Activated T-cell treated with anti-CD3 and anti-CD28 coated beads, Interleukin-2, amount 50 U/mL, for 1 hour (primary cell): ENCODE results near the gene SIDT1.

Source experiments
- DNase-seq: peaks from one replicate; pipeline ENCODE4 v3.0.0-alpha.2; 2020

The SIDT1 gene

DNA sequence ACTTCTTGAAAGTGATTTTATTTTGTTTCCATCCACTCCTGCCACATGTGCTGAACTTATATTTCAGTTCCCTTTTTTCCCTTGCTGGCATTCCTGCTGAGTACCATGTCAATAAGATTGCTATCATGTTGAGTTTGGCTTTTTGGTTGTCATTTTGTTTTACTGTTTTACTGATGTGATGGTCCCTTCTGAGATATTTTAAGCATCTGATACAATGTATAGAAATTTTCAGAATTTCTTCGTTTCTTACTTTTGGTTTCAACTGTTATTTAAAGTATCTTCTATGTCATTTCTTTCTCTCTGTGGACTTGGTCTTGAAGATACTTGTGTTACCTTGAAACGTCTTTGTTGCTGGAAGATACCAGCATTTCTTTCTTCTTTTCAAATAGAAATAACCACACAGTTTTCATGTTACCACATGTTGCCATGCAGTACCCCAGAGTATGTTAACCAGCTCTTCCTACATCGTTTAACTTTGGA, 14.1 kb downstream of the SIDT1 start:
- no peak for DNase-seq

DNA sequence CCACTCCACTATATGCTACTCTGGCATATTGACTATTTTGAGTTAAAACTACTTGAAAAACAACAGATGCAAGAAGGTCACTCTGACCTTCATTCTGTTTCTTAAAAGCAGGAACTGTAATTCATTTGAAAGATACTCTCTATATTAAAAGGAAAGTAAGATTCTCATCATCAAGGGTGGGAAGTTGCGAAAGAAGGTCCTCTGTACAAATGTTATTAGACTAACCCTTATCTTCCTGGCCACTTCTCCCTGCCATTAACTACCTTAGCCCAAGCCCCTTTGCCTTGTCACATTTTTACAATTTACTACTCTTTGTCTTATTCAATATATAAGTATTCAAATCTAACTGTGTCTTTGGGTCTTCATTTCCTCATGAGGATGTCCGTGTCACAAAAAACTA, 16.1 kb downstream of the SIDT1 start:
- no peak for DNase-seq

DNA sequence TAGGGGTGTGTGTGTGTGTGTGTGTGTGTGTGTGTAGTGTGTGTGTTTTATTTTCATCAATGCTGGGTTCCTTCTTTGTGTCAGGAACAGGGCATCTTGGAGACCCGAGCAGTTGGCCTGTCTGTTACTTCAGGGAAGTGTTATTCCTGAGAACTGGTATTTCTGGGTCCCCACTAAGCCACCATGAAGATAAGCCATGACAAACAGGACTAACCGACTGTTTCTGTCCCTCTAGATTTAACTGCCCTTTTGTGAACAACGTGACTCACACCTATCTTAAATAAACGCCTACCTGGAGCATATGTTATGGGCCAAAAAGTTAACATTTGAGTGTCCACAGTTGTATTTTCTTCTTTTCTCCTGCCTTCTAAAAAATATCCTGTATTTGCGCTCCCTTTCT, 19.5 kb downstream of the SIDT1 start:
- DNase-seq: no peak

GRCh38 chr3:113552851-113553250, 20.5 kb downstream of the SIDT1 start:
- no peak for DNase-seq

DNA sequence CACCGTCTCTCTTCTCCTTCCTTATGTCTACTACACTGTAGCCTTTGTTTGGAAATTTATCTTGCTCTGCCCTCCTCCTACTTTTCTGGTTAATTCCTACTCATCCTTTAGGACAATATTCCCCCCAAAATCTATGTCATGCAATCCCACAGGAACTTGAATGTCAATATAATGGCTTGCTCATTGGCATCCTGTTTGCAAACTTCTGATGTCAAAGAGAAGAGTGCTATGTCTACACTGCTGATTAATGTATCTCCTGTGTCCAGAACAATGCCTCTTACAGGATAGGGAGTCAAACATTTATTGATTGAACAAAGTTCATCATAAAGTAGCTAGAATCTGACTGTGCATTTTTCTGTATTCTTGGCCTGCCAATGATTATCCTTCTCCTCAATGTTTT, 22.8 kb downstream of the SIDT1 start:
- DNase-seq: no peak

DNA sequence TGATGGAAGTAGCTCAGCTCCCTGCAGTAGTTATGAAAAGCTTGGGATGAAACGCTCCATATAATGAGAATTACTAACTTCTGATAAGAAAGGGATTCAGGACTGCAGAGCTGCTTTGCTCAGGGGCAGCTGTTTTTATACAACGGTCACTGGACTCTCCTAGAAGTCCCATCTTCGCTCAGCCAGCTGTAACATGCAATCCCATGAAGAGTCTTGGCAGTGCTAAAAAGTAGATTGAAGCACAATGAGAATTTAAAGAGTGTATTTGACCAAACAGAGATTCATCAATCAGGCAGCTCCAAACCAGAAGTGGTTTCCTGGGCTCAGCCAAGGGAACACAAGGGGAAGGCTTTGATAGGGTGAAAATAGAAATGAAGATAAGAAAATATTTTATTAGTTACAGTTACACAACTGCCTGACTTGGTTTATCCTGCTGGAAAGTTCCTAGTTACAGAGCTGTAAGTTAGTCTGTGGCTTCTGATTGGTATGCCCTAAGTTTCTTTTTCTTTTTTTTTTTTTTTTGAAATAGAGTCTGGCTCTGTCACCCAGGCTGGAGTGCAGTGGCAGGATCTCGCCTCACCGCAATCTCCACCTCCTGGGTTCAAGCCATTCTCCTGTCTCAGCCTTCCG, 24.1 kb downstream of the SIDT1 start:
- DNase-seq: no peak

GRCh38 chr3:113556946-113557335, 24.6 kb downstream of the SIDT1 start:
- DNase-seq: no peak

- no peak for DNase-seq
These were observed 25.0 kb downstream of the SIDT1 start for GRCh38 chr3:113557374-113557773.

DNA sequence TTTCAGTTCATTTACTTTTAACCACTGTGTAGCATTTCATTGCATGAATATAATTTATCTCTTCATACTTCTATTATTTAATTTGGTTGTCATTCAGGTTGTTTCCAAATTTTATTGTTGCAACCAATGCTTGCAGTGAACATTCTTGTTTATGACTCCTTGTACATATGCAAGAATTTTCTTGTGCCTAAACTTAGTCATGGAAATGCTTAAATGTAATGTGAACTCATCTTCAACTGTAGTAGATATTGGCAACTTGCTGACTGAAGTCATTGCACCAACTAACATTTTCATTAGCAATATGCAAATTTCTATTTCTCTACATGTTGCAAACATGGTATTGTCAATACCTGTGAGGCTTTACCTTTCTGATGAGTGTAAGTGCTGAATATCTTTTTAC, 26.7 kb downstream of the SIDT1 start:
- no peak for DNase-seq

DNA sequence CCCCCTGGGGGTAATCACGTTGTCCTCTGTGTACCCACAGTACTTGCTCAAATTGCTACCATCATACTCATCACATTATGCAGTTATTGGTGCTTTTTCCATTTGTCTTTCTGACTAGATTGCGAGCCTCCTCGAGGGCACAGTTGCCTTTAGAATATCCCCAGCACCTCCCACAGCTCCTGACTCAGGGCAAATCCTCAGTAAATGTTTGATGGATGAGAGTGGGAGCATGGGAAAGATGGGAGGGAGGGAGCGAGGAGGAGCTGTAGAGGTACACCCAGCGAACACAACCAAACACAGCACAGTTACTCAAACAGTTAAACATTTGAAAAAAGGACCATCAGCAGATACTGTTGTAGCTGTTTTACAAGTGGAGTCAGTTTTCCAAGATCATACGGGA, 27.9 kb downstream of the SIDT1 start:
- no peak for DNase-seq

DNA sequence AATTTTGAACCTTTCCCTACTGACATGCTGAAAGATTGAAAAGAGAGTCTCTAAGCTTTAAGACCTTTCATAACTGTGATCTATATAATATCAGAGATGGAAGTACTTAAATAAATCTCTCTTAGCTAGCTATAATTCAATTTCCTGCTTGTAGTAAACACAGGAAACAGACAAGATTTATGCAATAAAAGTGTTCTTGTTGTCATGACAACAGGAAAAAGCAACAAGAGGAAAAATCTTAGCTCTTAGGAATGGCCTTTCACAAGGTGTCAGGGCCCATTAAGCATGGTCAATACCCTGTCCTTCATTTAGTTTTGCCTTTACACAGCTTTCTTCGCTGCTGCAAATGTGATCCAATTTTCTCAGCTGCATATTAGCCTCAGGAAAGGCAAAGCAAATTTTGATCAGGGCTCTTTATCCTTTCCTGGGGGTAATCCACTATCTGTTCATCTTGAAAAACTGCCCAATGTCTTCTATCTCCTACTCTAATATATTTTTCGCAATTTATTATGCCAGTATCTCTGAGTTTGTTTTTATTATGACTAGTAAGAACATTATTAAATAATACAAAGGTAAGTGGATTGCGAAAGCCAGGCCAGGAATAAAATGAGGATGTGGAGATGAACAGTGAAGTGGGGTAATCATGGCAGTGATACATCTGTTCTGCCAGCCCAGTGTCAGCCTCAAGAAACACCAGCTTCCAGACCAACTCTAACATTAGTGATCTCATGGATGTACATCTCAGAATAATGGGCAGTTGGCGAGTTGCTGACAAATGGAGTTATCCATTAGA, 28.7 kb downstream of the SIDT1 start:
- DNase-seq: no peak

DNA sequence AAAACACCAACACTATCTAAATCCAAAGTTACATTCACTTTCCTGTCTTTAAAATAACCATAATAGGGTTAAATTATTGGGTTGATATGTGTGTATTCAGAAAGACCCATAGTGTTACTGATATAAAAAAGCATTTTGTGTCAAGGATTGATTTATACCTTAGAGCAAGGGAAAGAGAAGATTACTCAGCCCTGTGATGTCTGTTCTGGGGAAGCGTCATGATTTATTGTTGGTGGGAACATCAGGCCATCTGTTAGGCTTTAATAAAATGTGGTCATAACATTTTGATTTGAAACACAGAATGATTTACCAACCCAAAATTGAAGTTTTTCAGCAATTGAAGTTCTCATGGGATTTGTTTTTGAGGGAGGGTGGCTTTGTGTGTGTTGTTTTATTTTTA, 33.2 kb downstream of the SIDT1 start:
- DNase-seq: no peak

- no peak for DNase-seq
These were observed 37.8 kb downstream of the SIDT1 start for GRCh38 chr3:113570158-113570557.

DNA sequence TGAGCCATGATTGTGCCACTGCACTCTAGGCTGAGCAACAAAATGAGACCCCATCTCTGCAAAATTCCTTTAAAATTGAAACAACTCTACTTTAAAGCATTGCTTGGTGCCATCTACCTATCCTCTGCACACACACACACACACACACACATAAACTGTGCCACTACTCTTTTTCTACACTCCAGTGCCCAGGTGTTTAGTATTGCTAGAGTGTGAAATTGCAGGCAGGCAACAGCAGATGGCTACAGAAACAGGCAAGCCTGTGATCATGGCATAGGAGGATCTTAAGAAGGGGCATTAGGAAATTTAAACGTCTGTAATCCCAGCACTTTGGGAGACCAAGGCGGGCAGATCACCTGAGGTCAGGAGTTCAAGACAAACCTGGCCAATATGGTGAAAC, 39.0 kb downstream of the SIDT1 start:
- DNase-seq: no peak

- DNase-seq: no peak
These were observed 41.4 kb downstream of the SIDT1 start for GRCh38 chr3:113573728-113574127.

- no peak for DNase-seq
These were observed 41.9 kb downstream of the SIDT1 start for GRCh38 chr3:113574213-113574612.

DNA sequence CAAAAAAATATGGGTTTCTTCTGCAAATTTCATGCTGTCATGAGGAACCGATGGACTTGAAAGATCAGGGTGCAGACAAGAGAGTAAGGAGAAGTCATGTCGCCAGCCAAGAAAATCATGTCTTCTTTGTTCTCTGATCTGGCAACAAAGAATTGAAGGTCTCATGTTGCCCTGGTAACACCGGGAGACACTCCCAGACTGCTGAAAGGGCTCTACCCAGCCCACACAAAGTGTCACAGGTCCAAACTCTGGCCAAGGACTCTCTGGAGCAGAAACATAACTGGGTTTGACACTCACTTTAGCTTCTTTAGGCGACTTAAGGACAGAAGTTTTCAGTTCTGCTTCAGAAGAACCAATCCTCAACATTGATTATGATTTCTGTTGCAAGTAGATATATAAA, 42.9 kb downstream of the SIDT1 start:
- DNase-seq: no peak

GRCh38 chr3:113585228-113585627, 52.9 kb downstream of the SIDT1 start:
- no peak for DNase-seq

GRCh38 chr3:113585720-113586119, 53.4 kb downstream of the SIDT1 start:
- DNase-seq: no peak

GRCh38 chr3:113588806-113589205, 56.5 kb downstream of the SIDT1 start:
- no peak for DNase-seq

GRCh38 chr3:113589971-113590370, 57.6 kb downstream of the SIDT1 start:
- DNase-seq: no peak

DNA sequence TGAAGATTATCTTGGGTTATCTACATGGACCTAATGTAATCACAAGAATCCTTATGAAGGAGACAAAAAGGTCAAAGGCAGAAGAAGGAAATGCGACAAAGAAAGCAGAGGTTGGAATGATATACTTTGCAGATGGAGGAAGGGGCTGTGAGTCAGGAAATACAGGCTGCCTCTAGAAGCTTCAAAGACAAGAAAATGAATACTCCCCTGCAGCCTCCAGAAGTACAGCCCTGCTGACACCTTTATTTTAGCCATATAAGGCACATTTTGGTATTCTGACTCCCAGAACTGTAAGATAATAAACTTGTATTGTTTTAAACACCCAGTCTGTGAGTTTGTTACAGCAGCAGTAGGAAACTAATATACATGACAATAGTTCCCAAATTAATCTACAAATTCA, 58.6 kb downstream of the SIDT1 start:
- DNase-seq: no peak

GRCh38 chr3:113594066-113594465, 61.7 kb downstream of the SIDT1 start:
- DNase-seq: no peak

DNA sequence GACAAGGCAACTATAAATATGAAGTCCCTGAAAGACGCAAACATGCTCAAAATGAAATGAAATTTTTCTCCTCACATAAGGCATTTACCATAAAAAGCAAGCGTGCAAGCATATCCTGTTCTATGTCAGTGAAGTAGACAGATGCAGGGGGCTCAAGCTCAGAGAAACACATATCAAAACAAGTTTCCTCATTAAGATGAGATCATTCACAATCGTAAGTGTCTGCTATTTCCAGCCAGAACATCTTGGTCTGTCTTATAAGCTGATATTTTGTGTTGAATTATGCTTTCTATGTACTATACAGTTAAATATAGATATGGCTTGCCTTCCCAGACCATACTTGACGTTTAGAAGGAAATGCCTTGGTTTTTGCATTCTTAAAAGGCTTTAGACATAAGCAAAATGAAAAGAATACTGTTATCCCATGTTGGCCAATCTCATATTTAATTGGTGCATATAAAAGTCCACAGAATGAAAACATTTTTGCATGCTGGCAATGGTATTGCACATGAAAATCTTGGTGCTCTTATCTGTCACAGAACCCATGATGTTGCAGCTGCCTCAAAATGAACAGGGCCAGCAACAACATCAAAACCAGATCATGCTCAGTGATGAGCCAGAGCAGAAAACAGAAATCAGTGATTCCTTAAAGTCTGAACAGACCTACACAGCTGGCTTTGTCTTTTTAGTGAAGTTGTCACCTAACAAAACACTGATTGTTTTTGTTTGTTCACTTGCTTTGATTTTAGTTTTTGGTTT, 65.4 kb downstream of the SIDT1 start:
- no peak for DNase-seq
